SKM-1 treated with dmso at 0.1 percent for 144 hours (cell line): ENCODE results near the gene RSPH9.

Source experiments
- DNase-seq: peaks from one replicate; lab custom pipeline; 2025; ENCODE audit not compliant: unreplicated experiment; lab: John Stamatoyannopoulos, UW

Gene RSPH9

GRCh38 chr6:43644940-43645612 lies at the start of gene RSPH9:
Gene RSPH9, plus strand, starts transcription at chr6:43645036. Its CDS starts 63 bp downstream, at chr6:43645099.
- DNase-seq = no peak

- no peak for DNase-seq
Measured at GRCh38 chr6:43600595-43600994, 44.2 kb upstream of the RSPH9 start.

GRCh38 chr6:43604174-43604573 lies 40.7 kb upstream of the RSPH9 start:
- DNase-seq = no peak

- no peak for DNase-seq
Measured at GRCh38 chr6:43606019-43606418, 38.8 kb upstream of the RSPH9 start.

GRCh38 chr6:43608310-43608763 lies 36.5 kb upstream of the RSPH9 start:
- DNase-seq = peak; percentile 46

GRCh38 chr6:43608807-43609206 lies 36.0 kb upstream of the RSPH9 start:
- peak; percentile 24 for DNase-seq

GRCh38 chr6:43609402-43609801 lies 35.4 kb upstream of the RSPH9 start:
- no peak for DNase-seq

- no peak for DNase-seq
Measured at GRCh38 chr6:43610431-43610830, 34.4 kb upstream of the RSPH9 start.

GRCh38 chr6:43613721-43614395 lies 31.0 kb upstream of the RSPH9 start:
- no peak for DNase-seq

- DNase-seq = no peak
Measured at GRCh38 chr6:43614396-43614730, 30.5 kb upstream of the RSPH9 start.

- no peak for DNase-seq
Measured at GRCh38 chr6:43616725-43617472, 27.9 kb upstream of the RSPH9 start.

GRCh38 chr6:43621078-43621835 lies 23.6 kb upstream of the RSPH9 start:
- DNase-seq = no peak

- no peak for DNase-seq
Measured at GRCh38 chr6:43621836-43622180, 23.0 kb upstream of the RSPH9 start.

- DNase-seq = no peak
Measured at GRCh38 chr6:43622541-43622940, 22.3 kb upstream of the RSPH9 start.

GRCh38 chr6:43623880-43624785 lies 20.7 kb upstream of the RSPH9 start:
- no peak for DNase-seq

- DNase-seq = no peak
Measured at GRCh38 chr6:43624786-43625288, 20.0 kb upstream of the RSPH9 start.

GRCh38 chr6:43625393-43625992 lies 19.3 kb upstream of the RSPH9 start:
- DNase-seq = no peak

- peak; percentile 30 for DNase-seq
Measured at GRCh38 chr6:43627008-43627825, 17.6 kb upstream of the RSPH9 start.
